ENCODE measurements around the gene CIDEA. TPM values are rescaled to one million over a fixed set of nuclear protein-coding genes. Genes with fewer than 3 reads are reported as not detected.

The CIDEA gene
- total RNA-seq, 4 donors from 2014 or later = 8.8 to 43.6 (median 30.5) TPM

GRCh38 chr18:12302391-12303147 lies 48.4 kb downstream of the CIDEA start:
- 65 to 75% methylated on average over 14 of the region's 14 CpGs for WGBS, 2 donors
- TF ChIP-seq CTCF (IDR thresholded peaks at IDR 0.05) (no peak), POLR2A (IDR thresholded peaks at IDR 0.05) (no peak)
- peak in 1 of 2 donors; percentile 78 for DNase-seq (ENCODE audit: low spot score in 2 of 2)
- intact Hi-C loops (cut with DNase I; ENCODE audit: low total_unique reads) = no loop called here
- no peak overlapping the region for H3K4me3 ChIP-seq (ENCODE audit: low read depth, poor library complexity, severe bottlenecking)

GRCh38 chr18:12304351-12305210 lies 50.4 kb downstream of the CIDEA start:
- H3K4me3 ChIP-seq (ENCODE audit: low read depth, poor library complexity, severe bottlenecking) = no peak overlapping the region
- DNase-seq (ENCODE audit: low spot score in 2 of 2) = peak in 1 of 2 donors; percentile 85
- WGBS, 2 donors = 65 to 77% methylated on average over 19 of the region's 19 CpGs
- intact Hi-C loops (cut with DNase I; ENCODE audit: low total_unique reads) = no loop called here
- TF ChIP-seq CTCF (IDR thresholded peaks at IDR 0.05) (no peak), POLR2A (IDR thresholded peaks at IDR 0.05) (no peak)

- 77% methylated on average over 12 of the region's 12 CpGs for WGBS, 2 donors
- no peak overlapping the region for H3K4me3 ChIP-seq (ENCODE audit: low read depth, poor library complexity, severe bottlenecking)
- peak in 1 of 2 donors; percentile 79 for DNase-seq (ENCODE audit: low spot score in 2 of 2)
- intact Hi-C loops (cut with DNase I; ENCODE audit: low total_unique reads) = no loop called here
- no peak for TF ChIP-seq POLR2A (IDR thresholded peaks at IDR 0.05)
- TF ChIP-seq CTCF (IDR thresholded peaks at IDR 0.05) = no peak
These were observed 51.0 kb downstream of the CIDEA start for GRCh38 chr18:12305211-12305610.

- no peak overlapping the region for H3K4me3 ChIP-seq (ENCODE audit: low read depth, poor library complexity, severe bottlenecking)
- WGBS, 2 donors = 91 to 94% methylated on average over 25 of the region's 25 CpGs
- TF ChIP-seq CTCF (IDR thresholded peaks at IDR 0.05) (no peak), POLR2A (IDR thresholded peaks at IDR 0.05) (no peak)
- intact Hi-C loops (cut with DNase I; ENCODE audit: low total_unique reads) = no loop called here
- peak in 1 of 2 donors; percentile 72 for DNase-seq (ENCODE audit: low spot score in 2 of 2)
These were observed 51.9 kb downstream of the CIDEA start for GRCh38 chr18:12305930-12306629.

GRCh38 chr18:12306752-12307700 lies 52.9 kb downstream of the CIDEA start:
- TF ChIP-seq CTCF (IDR thresholded peaks at IDR 0.05) (no peak), POLR2A (IDR thresholded peaks at IDR 0.05) (no peak)
- peak; percentile 57 to 92 for DNase-seq (ENCODE audit: low spot score in 2 of 2)
- intact Hi-C loops (cut with DNase I; ENCODE audit: low total_unique reads) = no loop called here
- 29 to 41% methylated on average over 39 of the region's 39 CpGs for WGBS, 2 donors
- H3K4me3 ChIP-seq (ENCODE audit: low read depth, poor library complexity, severe bottlenecking) = peak overlapping the region; percentile 50

All from lower leg skin (tissue), 4 donors.